Endodermal cell (in vitro differentiated cells): ENCODE results near the gene BCL11B. TPM values are rescaled to one million over a fixed set of nuclear protein-coding genes. Genes with fewer than 3 reads are reported as not detected.

ENCODE experiments used
- DNase-seq: peaks from one replicate; pipeline ENCODE4 v3.0.0-alpha.2; 2017
- H3K27ac ChIP-seq: 2 replicates; pipeline ENCODE4 v1.5.1; 2013; ENCODE audit warnings: mild to moderate bottlenecking, low read depth, low read length, moderate library complexity
- H3K27me3 ChIP-seq: 2 replicates; pipeline ENCODE4 v1.6.1; 2013; ENCODE audit warnings: mild to moderate bottlenecking, low read length, moderate library complexity; ENCODE audit not compliant: insufficient read depth, control insufficient read depth, poor library complexity, severe bottlenecking
- H3K36me3 ChIP-seq: 2 replicates; pipeline ENCODE4 v1.7.0; 2013; ENCODE audit warnings: mild to moderate bottlenecking, low read length, moderate library complexity; ENCODE audit not compliant: control insufficient read depth, insufficient read depth
- H3K4me1 ChIP-seq: one replicate; pipeline ENCODE4 v1.7.0; 2013; ENCODE audit warnings: low read length; ENCODE audit not compliant: control insufficient read depth, insufficient read depth
- H3K4me3 ChIP-seq: 2 replicates; pipeline ENCODE4 v1.5.1; 2013; ENCODE audit warnings: mild to moderate bottlenecking, low read length, moderate library complexity
- H3K9ac ChIP-seq: 2 replicates; pipeline ENCODE4 v1.6.1; 2013; ENCODE audit warnings: mild to moderate bottlenecking, low read length, moderate library complexity; ENCODE audit not compliant: poor library complexity, severe bottlenecking; ENCODE audit errors: extremely low read depth
- H3K9me3 ChIP-seq: 2 replicates; pipeline ENCODE4 v1.6.1; 2013; ENCODE audit warnings: mild to moderate bottlenecking, low read length, moderate library complexity; ENCODE audit not compliant: control insufficient read depth
- H3K27ac Mint-ChIP-seq: 2 replicates; pipeline ENCODE4 v1.8.0; 2020; ENCODE audit warnings: mixed read lengths
- H3K27me3 Mint-ChIP-seq: 2 replicates; pipeline ENCODE4 v1.8.0; 2021; ENCODE audit warnings: mild to moderate bottlenecking, mixed read lengths; ENCODE audit not compliant: insufficient read depth
- H3K36me3 Mint-ChIP-seq: 2 replicates; pipeline ENCODE4 v1.8.0; 2020; ENCODE audit warnings: low read depth, mixed read lengths
- H3K4me1 Mint-ChIP-seq: 2 replicates; pipeline ENCODE4 v1.8.0; 2020; ENCODE audit warnings: mixed read lengths
- H3K4me3 Mint-ChIP-seq: 2 replicates; pipeline ENCODE4 v1.8.0; 2020; ENCODE audit warnings: mild to moderate bottlenecking, moderate library complexity, mixed read lengths
- H3K9me3 Mint-ChIP-seq: 2 replicates; pipeline ENCODE4 v1.8.0; 2020; ENCODE audit warnings: mild to moderate bottlenecking, mixed read lengths
- CTCF ChIP-seq: fragments of 200-600 bp; sonication (generic); conservative IDR thresholded peaks from 2 replicates; pipeline ENCODE4 v1.5.0; 2021; ENCODE audit warnings: antibody characterized with exemption, mild to moderate bottlenecking
- WGBS, 2 experiments: methylation state at CpG; one replicate each; pipeline versions ENCODE4 v1.1.5 to v1.1.7; 2013; ENCODE audit warnings: missing lambda C conversion rate in 2 of 2, mixed read lengths in 1 of 2; ENCODE audit not compliant: insufficient coverage in 1 of 2, insufficient read length in 1 of 2; 5-methylcytosine and 5-hydroxymethylcytosine counted together
- total RNA-seq, 2 donors: library from RNA; stranded (reverse); fragmentation: NEBNext Ultra II Directional in 1 of 2; extraction: Animal tissue kit (Norgen Biotek cat#: 25700) in 1 of 2; gene quantifications; 2 replicates in 1 of 2; 3 replicates in 1 of 2; pipeline ENCODE4 v1.2.1, GENCODE V29; 2021

BCL11B gene
- total RNA-seq, 2 donors from 2014 or later, result 5.7 to 6.0 TPM

- Mint-ChIP-seq H3K27me3 (no peaks in the 10 kb centered on the region), H3K36me3 (no peaks in the 10 kb centered on the region), H3K9me3 (no peaks in the 10 kb centered on the region), H3K4me1 (peaks cover 9% of the 10 kb centered on the region), H3K27ac (no peak overlapping the region), H3K4me3 (no peak overlapping the region)
- H3K27me3 ChIP-seq, result no peaks in the 10 kb centered on the region
- H3K36me3 ChIP-seq, result peaks cover 11% of the 10 kb centered on the region
- no peaks in the 10 kb centered on the region for H3K4me1 ChIP-seq
- H3K9me3 ChIP-seq, result no peaks in the 10 kb centered on the region
- TF ChIP-seq CTCF, result no peak
- no peak overlapping the region for H3K27ac ChIP-seq
- H3K4me3 ChIP-seq, result no peak overlapping the region
- no peak for DNase-seq
- H3K9ac ChIP-seq, result no peak overlapping the region
- WGBS, 2 experiments, result 92 to 100% methylated on average over 3 to 7 of the region's 7 CpGs
Observed at GRCh38 chr14:99194136-99194535, 77.9 kb downstream of the BCL11B start.

GRCh38 chr14:99192830-99193229 lies 79.2 kb downstream of the BCL11B start:
- no peak for TF ChIP-seq CTCF
- Mint-ChIP-seq H3K27me3 (no peaks in the 10 kb centered on the region), H3K9me3 (no peaks in the 10 kb centered on the region), H3K4me3 (no peak overlapping the region), H3K36me3 (no peaks in the 10 kb centered on the region), H3K27ac (no peak overlapping the region), H3K4me1 (peaks cover 18% of the 10 kb centered on the region)
- Histone ChIP-seq H3K36me3 (no peaks in the 10 kb centered on the region), H3K4me3 (no peak overlapping the region), H3K4me1 (no peaks in the 10 kb centered on the region), H3K27ac (no peak overlapping the region), H3K9ac (no peak overlapping the region), H3K9me3 (no peaks in the 10 kb centered on the region), H3K27me3 (no peaks in the 10 kb centered on the region)
- DNase-seq, result no peak
- 83% methylated on average over 1 to 6 of the region's 6 CpGs for WGBS, 2 experiments

- Histone ChIP-seq H3K9me3 (no peaks in the 10 kb centered on the region), H3K27ac (peak overlapping the region; percentile 18), H3K36me3 (no peaks in the 10 kb centered on the region), H3K4me3 (no peak overlapping the region), H3K4me1 (no peaks in the 10 kb centered on the region), H3K27me3 (no peaks in the 10 kb centered on the region), H3K9ac (no peak overlapping the region)
- no peak overlapping the region for H3K27ac Mint-ChIP-seq
- no peak overlapping the region for H3K4me3 Mint-ChIP-seq
- H3K9me3 Mint-ChIP-seq, result no peaks in the 10 kb centered on the region
- TF ChIP-seq CTCF, result no peak
- H3K27me3 Mint-ChIP-seq, result no peaks in the 10 kb centered on the region
- WGBS, 2 experiments, result 94 to 96% methylated on average over 22 to 26 of the region's 26 CpGs
- H3K4me1 Mint-ChIP-seq, result peaks cover 24% of the 10 kb centered on the region
- DNase-seq, result no peak
- no peaks in the 10 kb centered on the region for H3K36me3 Mint-ChIP-seq
Observed at GRCh38 chr14:99192028-99192621, 79.9 kb downstream of the BCL11B start.
